Hepatocyte (in vitro differentiated cells): ENCODE measurements around the gene CD164L2.

Experiments used
- CTCF ChIP-seq: fragments of 200-600 bp; sonication (generic); IDR thresholded peaks from 2 replicates; pipeline ENCODE4 v1.5.1; 2016; ENCODE audit warnings: antibody characterized with exemption, mild to moderate bottlenecking; ENCODE audit not compliant: poor library complexity
- EZH2 ChIP-seq: fragments of 200-600 bp; sonication (generic); IDR thresholded peaks from 2 replicates; pipeline ENCODE4 v1.6.1; 2016; ENCODE audit warnings: antibody characterized with exemption, mild to moderate bottlenecking, borderline replicate concordance
- EZH2phosphoT487 ChIP-seq: fragments of 200-600 bp; sonication (generic); IDR thresholded peaks from one replicate; pipeline ENCODE4 v1.6.1; 2018; ENCODE audit warnings: antibody characterized with exemption, mild to moderate bottlenecking, low read depth, moderate library complexity; ENCODE audit not compliant: unreplicated experiment, severe bottlenecking

- TF ChIP-seq CTCF: no peak
- TF ChIP-seq EZH2: no peak
- no peak for TF ChIP-seq EZH2phosphoT487
These were observed 15.9 kb downstream of the CD164L2 start for GRCh38 chr1:27367160-27367650.
